Loucy (cell line): ENCODE results near the gene NFIL3.

ENCODE experiments used
- H2AFZ ChIP-seq: fragments of 200-600 bp; sonication (generic); 2 replicates; pipeline ENCODE4 v1.6.0; 2016; ENCODE audit warnings: antibody characterized with exemption, mild to moderate bottlenecking, low read length, moderate library complexity
- H3F3A ChIP-seq: fragments of 200-600 bp; 2 replicates; pipeline ENCODE4 v1.6.0; 2016; ENCODE audit warnings: antibody characterized with exemption, low read depth, mild to moderate bottlenecking
- H3K27me3 ChIP-seq: fragments of 200-600 bp; sonication (generic); 2 replicates; pipeline ENCODE4 v1.6.1; 2014; ENCODE audit warnings: low read length, mild to moderate bottlenecking; ENCODE audit not compliant: insufficient read depth, poor library complexity, severe bottlenecking
- H3K36me3 ChIP-seq: fragments of 200-600 bp; sonication (generic); 2 replicates; pipeline ENCODE4 v1.6.1; 2016; ENCODE audit warnings: low read length; ENCODE audit not compliant: insufficient read depth
- H3K4me1 ChIP-seq: fragments of 200-600 bp; sonication (generic); 2 replicates; pipeline ENCODE4 v1.5.1; 2014; ENCODE audit warnings: low read length, mild to moderate bottlenecking; ENCODE audit not compliant: insufficient read depth, poor library complexity, severe bottlenecking
- H3K4me2 ChIP-seq: fragments of 200-600 bp; sonication (generic); 2 replicates; pipeline ENCODE4 v1.6.0; 2014; ENCODE audit warnings: antibody characterized with exemption, low read length, low read depth, mild to moderate bottlenecking; ENCODE audit not compliant: poor library complexity, severe bottlenecking
- H3K4me3 ChIP-seq: fragments of 200-600 bp; sonication (generic); 2 replicates; pipeline ENCODE4 v1.5.1; 2014; ENCODE audit warnings: low read length, mild to moderate bottlenecking, mixed read lengths; ENCODE audit not compliant: poor library complexity, severe bottlenecking
- H3K79me2 ChIP-seq: fragments of 200-600 bp; sonication (generic); 2 replicates; pipeline ENCODE4 v1.6.1; 2014; ENCODE audit warnings: low read length; ENCODE audit not compliant: insufficient read depth
- H3K9ac ChIP-seq: fragments of 200-600 bp; sonication (generic); 2 replicates; pipeline ENCODE4 v1.6.0; 2014; ENCODE audit warnings: mild to moderate bottlenecking, low read depth, low read length, moderate library complexity; ENCODE audit not compliant: poor library complexity, severe bottlenecking
- H3K9me2 ChIP-seq: fragments of 200-600 bp; sonication (generic); replicated peaks from 2 replicates; pipeline ENCODE4 v1.6.1; 2016; ENCODE audit warnings: low read depth, low read length, mixed read lengths
- H3K9me3 ChIP-seq: fragments of 200-600 bp; sonication (generic); 2 replicates; pipeline ENCODE4 v1.6.1; 2014; ENCODE audit warnings: mild to moderate bottlenecking, antibody characterized with exemption, low read length, low read depth; ENCODE audit not compliant: insufficient read depth
- H4K20me1 ChIP-seq: fragments of 200-600 bp; sonication (generic); 2 replicates; pipeline ENCODE4 v1.6.0; 2014; ENCODE audit warnings: antibody characterized with exemption, low read length, mild to moderate bottlenecking; ENCODE audit not compliant: insufficient read depth, poor library complexity, severe bottlenecking
- EZH2phosphoT487 ChIP-seq: fragments of 200-600 bp; IDR thresholded peaks from 2 replicates; pipeline ENCODE4 v1.6.1; 2018; ENCODE audit warnings: antibody characterized with exemption, mild to moderate bottlenecking, moderate library complexity, borderline replicate concordance
- TF ChIP-seq, protein P1 (sequence below): fragments of 200-600 bp; sonication (generic); conservative IDR thresholded peaks from 2 replicates; pipeline ENCODE4 v1.5.1; 2014; ENCODE audit warnings: mild to moderate bottlenecking, antibody characterized with exemption, low read length

The NFIL3 gene

DNA sequence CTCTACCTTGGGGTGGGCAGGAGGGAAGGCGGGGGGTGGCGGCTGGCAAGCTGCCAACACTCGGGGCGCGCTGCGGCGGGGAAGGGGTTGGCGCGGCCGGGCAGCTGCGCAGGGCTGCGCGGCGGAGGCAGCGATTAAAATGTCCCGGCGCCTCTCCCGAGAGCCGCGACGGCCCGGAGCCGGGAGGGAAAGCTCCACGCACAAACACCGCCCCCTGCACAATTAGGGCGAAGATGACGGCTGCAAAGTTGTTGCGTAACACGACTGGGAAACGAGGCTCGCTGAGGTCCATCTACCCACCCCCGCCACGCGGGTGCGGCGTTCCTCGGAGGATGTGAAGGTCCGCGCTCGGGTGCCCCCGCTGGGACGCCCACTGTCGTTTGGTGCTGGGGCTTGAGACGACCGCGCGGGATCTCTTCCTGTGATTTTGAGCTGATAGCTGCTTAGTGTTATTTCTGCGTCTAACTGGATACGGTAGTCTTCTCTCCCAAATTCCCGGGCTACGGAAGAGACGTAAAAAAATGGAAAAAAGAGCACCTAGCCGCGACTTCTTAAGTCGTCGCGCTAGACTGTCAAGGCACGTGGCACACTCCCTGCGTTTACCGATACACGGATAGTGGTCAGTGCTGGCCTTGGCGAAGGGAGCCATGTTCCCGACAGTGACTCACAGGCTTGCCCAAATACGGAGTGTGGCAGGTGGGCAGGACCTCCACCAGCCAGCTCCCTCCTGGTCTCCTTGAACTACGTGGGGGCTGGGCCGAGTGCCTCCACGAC lies 958 bp upstream of the NFIL3 start:
- H3K4me1 ChIP-seq, result peaks cover 39% of the 10 kb centered on the region
- TF ChIP-seq, protein P1, sequence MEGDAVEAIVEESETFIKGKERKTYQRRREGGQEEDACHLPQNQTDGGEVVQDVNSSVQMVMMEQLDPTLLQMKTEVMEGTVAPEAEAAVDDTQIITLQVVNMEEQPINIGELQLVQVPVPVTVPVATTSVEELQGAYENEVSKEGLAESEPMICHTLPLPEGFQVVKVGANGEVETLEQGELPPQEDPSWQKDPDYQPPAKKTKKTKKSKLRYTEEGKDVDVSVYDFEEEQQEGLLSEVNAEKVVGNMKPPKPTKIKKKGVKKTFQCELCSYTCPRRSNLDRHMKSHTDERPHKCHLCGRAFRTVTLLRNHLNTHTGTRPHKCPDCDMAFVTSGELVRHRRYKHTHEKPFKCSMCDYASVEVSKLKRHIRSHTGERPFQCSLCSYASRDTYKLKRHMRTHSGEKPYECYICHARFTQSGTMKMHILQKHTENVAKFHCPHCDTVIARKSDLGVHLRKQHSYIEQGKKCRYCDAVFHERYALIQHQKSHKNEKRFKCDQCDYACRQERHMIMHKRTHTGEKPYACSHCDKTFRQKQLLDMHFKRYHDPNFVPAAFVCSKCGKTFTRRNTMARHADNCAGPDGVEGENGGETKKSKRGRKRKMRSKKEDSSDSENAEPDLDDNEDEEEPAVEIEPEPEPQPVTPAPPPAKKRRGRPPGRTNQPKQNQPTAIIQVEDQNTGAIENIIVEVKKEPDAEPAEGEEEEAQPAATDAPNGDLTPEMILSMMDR, result no peak
- no peak for TF ChIP-seq EZH2phosphoT487
- H3K79me2 ChIP-seq, result peaks cover 47% of the 10 kb centered on the region
- no peaks in the 10 kb centered on the region for H3K36me3 ChIP-seq
- peak overlapping the region; percentile 85 for H2AFZ ChIP-seq
- peak overlapping the region; percentile 85 for H3K9ac ChIP-seq
- H3K27me3 ChIP-seq, result no peaks in the 10 kb centered on the region
- H3K4me3 ChIP-seq, result peak overlapping the region; percentile 79
- no peaks in the 10 kb centered on the region for H3F3A ChIP-seq
- no peaks in the 10 kb centered on the region for H3K9me2 ChIP-seq
- H3K4me2 ChIP-seq, result peak overlapping the region; percentile 96
- peaks cover 34% of the 10 kb centered on the region for H4K20me1 ChIP-seq
- H3K9me3 ChIP-seq, result no peaks in the 10 kb centered on the region

GRCh38 chr9:91422758-91423711 lies 597 bp downstream of the NFIL3 start:
- Histone ChIP-seq H3K36me3 (no peaks in the 10 kb centered on the region), H3K27me3 (no peaks in the 10 kb centered on the region), H3K79me2 (peaks cover 63% of the 10 kb centered on the region), H3K4me2 (peak overlapping the region; percentile 84), H3K9me2 (no peaks in the 10 kb centered on the region), H4K20me1 (peaks cover 49% of the 10 kb centered on the region), H3K9ac (peak overlapping the region; percentile 83), H3K4me1 (peaks cover 48% of the 10 kb centered on the region), H3F3A (no peaks in the 10 kb centered on the region), H3K4me3 (peak overlapping the region; percentile 99), H3K9me3 (no peaks in the 10 kb centered on the region), H2AFZ (no peak overlapping the region)
- no peak for TF ChIP-seq EZH2phosphoT487
- TF ChIP-seq, protein P1, result peak; percentile 41

- Histone ChIP-seq H3K4me1 (peaks cover 55% of the 10 kb centered on the region), H3K9me2 (no peaks in the 10 kb centered on the region), H3K79me2 (peaks cover 72% of the 10 kb centered on the region), H3K36me3 (no peaks in the 10 kb centered on the region), H3K4me2 (peak overlapping the region; percentile 84), H3K4me3 (peak overlapping the region; percentile 99), H2AFZ (no peak overlapping the region), H3K9me3 (no peaks in the 10 kb centered on the region), H3K27me3 (no peaks in the 10 kb centered on the region), H3F3A (no peaks in the 10 kb centered on the region), H3K9ac (peak overlapping the region; percentile 83), H4K20me1 (peaks cover 58% of the 10 kb centered on the region)
- TF ChIP-seq EZH2phosphoT487, result no peak
- TF ChIP-seq, protein P1, result no peak
These were observed 1.5 kb downstream of the NFIL3 start for GRCh38 chr9:91421971-91422757.
